ENCODE data around the gene PLAGL2.
"Not testable (repeated sequence)": the region's sequence is repeated elsewhere in the genome, so short reads cannot be mapped to it uniquely, and the experiment has no call there.

Gene PLAGL2

DNA sequence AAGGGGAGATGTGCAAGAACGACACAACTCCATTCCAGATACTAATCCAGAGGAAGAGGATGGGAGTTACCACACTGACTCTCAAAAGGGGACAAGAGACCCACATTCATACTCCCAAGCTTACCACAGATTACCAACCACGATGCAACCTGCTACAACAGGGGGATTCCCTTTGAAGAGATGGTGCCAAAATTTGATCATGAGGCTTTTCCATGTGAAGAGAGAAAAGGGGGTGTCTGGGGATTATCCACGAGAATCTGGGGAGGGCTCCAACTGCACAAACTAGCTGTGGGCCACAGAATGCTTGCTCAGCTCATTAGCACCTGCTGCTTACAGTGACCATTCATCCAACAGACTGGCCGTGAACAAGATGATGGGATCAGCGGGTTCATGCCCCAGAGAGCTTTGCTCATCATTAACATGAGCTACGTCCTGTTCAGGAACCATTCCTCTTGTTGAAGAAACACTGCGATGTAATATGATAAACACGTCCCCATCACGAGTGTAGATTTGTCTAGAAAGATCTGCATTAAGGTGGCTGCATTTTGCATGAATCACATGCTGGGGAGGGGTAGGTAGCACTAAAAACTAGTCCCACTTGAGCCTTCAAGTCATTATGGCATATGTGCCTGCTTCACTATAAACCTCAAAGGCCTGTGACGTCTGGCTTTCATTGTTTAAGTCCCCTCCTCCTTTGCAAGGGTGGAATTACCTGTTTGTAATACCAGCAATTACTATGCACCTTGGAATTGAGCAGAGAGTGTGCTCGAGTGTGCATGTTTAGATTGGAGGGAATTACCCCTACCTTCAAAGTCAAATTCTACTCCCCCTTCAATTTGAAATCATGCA, 4.0 kb downstream of the PLAGL2 start:
- DNase-seq: no peak

DNA sequence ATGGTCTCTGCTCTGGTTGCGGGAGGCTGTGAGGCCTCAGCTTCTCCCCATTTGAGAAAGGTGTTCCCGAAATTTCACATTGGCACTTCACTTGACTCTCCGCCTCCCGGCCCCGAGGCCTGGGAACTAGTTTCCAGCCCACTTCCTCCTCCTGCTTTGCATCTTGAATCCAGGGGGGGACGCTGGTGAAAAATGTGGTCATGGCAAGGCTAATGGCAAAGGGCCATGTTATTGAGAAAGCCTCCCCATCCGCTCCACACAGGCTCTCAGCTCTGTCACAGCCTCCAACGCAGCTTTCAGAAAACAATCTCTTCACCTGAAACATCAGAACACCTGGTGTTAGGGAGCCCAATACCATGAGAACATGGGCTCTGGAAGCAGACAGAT, 5.6 kb downstream of the PLAGL2 start:
- no peak for DNase-seq

DNA sequence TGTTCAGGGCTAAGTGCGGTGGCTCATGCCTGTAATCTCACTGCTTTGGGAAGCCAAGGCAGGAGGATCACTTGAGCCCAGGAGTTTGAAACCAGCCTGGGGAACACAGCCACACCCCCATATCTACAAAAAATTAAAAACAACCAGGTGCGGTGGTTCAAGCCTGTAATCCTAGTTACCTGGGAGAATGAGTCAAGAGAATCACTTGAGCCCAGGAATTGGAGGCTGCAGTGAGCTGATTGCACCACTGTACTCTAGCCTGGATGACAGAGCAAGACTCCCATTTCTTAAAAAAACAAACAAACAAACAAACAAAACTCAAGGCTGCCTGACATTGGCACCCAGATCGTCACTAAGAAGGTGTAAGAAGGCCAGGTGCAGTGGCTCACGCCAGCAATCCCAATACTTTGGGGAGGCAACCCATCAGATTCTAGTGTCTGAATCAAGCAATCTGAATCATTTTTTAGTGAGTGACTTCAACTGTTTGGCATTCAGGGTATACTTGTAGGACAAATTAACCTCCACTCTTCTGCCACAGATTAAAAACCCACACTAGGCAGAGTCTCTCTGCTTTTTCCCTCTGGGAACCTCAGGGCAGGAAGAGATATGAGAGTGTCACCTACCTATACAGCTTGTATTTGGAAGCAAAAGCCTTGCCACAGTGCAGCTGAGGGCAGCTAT, 6.1 kb downstream of the PLAGL2 start:
- no peak for DNase-seq

DNA sequence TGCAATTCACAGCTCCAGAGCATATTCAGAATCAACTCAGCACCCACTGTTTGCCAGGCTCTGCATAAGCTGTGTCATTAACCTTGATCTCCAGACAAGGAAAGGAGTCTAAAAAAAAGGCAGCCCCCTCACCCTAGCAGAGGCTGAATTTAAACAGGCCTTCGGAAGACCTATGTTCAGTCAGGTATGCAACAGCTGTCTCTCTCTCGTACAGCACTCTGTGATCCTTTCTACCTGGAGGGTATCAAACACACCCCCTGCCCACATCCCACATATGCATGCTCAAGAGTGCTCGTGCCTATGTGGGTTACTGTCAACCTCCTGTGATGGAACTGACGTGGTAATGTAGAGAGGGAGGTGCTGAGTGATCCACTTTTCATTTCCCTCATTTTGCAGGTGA, 8.5 kb downstream of the PLAGL2 start:
- no peak for DNase-seq

DNA sequence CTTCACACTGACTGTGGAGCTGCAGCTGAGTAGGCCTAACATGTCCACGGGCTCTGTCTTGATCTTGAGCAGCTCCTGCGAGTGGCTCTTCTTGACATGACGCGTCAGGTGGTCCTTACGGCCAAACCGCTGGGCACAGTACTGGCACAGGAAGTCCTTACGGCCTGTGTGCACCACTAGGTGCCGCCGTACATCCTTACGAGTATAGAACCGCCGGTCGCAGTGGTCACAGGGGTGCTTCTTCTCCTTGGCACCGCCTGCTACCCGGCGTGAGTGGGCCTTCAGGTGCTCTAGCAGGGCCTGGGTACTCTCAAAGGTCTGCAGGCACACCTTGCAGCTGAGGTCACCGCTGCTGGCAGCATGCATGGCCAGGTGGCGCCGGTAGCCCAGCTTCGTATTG, 10.4 kb downstream of the PLAGL2 start:
- not testable (repeated sequence) for DNase-seq

DNA sequence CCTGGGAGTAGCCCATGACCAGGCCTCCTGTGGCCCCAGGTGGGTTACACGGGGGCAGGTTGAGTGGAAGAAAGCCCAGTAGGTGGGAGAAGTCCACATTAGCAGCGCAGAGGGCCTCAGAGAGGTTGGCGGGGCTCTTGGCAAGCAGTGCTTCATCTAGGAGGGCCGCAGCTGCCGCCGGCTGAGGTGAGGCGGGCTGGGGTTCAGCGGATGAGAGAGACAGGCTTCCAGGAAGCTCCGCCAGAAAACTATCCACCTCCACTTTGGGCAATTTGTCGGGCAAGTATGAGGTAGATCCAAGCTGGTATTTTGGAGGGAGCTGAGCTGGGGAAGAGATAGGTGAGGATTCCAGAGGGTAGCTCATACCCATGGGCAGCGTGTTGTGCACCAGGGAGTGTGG, 10.9 kb downstream of the PLAGL2 start:
- DNase-seq: not testable (repeated sequence)

DNA sequence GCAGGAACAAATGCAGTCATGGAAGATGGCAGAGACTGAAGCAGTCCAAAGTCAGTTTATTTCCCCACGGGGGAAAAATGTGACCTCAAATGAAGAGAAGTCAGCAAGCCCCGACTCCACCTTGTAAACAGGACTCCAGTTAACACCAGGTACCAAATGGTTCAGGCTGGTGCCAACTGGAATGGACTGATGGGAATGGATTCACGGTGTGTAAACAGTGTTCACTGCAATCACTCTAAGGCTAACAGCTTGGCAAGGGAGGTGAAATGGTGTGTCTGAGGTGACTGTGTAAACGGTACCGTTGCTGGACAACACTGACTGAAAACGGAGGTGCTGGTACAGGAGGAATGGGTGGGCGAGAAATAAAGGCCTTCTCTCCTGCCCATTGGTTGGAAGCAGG, 12.0 kb downstream of the PLAGL2 start:
- DNase-seq: no peak

DNA sequence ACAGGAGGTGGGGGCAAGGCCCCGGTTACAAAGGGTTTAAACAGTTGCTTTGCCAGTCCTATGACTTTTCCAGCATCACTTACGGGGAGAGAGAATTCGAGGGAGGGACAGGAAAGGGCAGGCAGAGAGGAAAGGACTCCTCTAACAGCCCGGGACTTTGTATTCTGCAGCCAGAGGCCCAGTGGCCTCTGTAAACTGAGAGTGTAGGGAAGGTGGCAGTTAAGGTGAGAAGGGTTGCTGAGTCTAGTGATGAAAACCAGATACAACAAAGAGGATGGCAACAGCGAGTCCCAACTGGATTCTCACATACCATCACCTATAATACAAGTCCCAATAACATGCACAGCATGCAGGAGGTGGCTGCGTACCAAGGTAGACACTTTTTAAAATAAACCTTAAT, 13.5 kb downstream of the PLAGL2 start:
- no peak for DNase-seq

DNA sequence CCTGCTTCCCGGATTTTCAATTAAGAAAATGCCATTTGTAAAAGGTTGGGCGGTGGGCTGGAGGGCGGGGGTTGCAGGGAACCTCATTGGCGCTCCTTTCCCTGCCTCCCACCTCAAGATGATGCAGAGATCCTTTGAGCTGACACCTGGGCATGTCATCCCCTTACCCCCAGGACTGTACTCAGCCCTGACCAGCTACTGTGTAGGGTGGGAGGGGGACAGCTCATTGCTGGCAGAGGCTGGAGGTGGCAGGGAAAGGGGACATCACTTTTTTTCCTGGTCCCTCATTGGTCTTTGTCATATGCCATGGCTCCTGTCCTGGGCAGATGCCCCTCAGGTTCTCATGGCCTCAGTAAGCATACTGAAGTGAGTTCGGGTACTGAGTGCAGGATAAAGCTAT, 14.2 kb downstream of the PLAGL2 start:
- DNase-seq: not testable (repeated sequence)

DNA sequence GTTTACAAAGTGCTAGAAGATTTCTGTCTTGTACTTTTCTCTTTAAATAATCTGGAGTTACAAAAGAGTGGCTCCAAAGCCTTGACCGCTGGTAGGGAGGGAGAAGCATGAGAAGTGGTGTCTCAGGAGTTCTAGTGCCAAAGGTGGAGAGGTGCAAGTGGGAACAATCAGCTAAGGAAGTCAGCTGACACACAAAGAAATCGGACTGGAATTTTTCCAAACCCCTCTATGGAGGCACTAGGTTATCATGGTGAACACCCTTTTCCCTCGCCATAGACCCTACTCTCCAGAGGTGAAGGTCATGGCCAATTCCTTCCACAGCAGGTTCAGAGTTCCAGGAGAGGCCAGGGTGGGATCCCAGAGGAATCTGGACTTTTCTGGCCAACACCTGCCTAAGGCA, 14.8 kb downstream of the PLAGL2 start:
- no peak for DNase-seq

DNA sequence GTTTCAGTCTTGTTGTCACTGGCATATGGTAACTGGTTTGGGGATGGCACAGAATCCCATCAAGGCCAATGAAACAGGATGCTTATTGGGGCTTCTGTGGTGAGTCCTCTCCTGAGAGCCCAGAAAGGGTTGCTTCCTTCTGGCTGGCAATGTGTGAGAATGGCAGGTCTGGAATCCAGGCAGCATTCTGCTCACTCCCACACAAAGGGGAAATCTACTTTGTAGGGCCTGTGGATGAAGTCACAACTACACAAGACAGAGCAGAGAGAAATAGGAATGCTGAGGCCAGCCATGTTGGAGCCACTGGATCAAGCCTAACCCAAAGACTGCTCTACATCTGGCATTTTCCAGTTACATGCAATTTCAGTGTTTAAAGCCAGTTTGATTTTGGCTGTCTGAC, 15.7 kb downstream of the PLAGL2 start:
- no peak for DNase-seq

DNA sequence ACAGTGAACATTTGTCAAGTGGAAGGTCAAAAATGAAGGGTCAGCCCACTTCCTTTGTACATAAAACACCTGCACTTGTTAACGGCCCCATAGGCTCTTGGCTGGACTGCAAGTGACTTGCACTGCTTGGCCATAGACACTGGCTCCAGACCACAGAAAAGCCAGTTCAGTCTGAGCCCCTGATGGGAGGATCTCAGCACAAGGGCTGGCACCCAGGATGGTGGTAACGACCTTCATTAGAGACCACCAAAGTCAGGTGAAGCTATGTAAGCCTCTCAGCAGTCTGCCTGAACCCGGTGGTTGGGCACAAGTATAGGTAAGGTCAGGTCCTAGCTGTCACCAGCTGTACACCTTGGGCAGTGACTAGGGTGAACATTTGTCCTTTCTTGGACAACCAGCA, 16.1 kb downstream of the PLAGL2 start:
- DNase-seq: no peak

DNA sequence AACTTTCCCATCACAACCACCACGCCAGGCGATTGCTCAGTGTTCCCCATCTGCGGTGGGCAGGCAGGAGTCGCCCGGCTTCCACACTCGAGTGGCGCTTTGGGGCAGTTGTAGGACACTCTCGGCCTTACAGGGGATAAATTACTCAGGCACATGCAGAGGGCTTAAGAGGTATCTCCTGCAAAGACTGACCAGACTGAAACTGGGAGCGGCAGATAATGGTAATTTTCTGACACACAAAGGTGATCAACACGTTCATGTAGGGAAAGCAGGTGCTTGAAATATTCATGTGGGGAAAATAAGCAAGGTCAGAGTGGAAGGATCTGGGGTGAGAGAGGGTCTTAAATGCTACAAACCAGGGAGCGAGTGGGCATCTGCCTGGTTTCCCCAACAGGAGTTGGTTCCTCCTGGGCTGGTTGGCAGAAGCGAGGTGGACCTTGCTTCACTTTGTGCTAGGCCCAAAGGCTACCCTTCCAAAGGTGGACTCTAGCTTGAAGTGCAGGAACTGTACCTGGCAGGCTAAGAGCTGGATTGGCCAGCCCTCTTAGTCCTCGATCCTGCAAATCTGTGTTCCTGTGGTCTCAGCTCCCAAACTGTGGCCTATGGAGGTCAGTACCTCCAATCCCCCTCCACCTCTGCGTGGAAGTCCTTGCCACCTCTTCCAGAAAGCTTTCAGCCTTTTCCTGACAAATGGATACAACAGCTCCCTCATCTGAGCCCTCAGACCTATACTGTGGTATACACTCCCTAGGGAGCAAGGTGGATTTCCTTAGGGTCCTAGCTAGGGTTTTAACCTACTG, 16.7 kb downstream of the PLAGL2 start:
- DNase-seq: no peak

DNA sequence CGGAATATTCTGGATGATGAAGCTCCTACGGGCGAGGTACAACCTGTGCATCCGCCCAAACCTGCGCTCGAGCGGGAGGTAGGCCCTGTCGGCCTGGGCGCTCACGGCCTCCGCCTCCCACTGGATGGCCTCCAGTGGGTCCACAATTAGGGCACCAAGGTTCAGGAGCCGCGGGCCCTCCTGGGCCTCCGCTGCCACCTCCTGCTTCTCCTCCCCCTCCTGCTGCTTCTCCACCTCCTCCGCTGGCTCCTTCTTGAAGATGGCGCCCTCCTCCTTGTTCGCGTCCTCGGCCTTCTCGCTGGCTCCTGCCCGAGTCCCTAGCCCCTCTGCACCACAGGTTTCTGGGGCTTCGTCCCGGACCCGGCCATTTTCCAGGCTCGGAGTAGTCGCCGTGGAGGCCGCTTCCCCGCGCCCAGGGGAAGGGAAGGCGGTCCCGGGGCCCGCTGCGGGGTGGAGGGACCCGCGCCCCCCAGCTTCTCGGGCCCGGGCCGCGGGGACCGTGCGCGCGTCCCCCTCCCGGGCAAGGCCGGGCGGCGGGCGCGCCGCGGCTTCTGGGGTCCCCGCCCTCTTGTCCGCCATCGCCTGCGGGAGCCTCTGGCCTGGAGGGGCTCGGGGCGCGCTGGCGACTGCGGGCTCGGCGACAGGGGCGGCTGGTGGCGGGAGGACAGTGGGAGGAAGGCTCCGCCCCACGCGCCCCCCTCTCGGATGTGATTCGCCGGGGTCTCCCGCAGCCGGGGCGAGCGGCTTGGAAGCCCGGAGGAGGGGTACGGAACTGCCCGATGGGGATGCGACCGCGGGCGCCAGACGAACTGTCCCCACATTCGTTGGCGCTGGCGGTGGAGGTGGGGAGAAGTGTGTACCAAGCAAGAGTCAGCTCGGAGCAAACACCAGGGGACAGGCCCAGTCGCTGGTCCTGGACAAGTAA, 17.6 kb downstream of the PLAGL2 start:
- DNase-seq: peak; percentile 42

DNA sequence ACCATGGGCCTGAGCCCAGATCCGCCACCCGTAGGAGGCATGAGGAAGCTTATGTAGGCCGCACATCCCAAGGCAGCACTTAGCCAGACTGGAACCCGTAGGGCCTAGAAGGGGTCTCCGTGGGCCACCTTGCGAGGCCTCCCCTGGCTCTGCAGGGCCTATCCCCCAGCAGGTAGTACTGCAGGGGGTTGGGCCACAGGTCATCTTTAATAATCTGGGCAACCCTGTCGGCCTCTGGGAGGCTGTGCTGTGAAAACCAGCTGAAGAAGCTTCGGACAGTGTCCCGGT, 18.5 kb downstream of the PLAGL2 start:
- no peak for DNase-seq

DNA sequence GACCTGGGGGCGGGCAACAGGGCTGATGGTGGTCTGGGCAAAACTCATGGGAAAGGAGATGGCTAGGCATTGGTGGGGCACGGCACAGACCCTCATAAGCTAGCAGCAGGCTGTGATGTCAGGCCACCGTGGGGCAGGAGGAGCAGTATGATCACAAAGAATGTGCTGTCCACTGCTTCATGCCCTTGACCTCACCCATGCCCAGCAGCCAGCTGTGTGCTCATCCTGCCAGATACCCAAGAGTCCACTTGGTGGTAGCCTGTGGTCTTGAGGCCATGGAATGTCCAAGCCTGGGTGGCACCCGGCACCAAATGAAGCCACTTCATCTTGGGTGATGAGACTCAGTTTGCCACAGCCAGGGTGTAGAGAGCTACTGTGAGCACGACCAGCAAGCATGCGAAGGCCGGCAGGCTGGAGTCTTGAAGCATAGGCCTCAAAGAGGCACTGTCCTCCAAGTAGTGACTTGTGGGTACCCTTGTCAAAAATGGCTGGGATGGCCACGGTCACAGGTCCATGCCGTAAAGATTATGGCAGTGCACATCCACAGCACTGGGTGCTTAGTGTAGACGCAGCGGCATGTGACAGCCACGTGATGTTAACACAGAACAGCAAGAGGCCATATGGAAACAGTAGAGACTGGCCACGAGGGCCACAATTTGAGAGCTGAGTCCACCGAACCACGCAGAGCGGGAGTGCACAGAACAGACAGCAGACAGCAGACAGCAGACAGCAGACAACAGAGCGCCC, 19.0 kb downstream of the PLAGL2 start:
- no peak for DNase-seq

DNA sequence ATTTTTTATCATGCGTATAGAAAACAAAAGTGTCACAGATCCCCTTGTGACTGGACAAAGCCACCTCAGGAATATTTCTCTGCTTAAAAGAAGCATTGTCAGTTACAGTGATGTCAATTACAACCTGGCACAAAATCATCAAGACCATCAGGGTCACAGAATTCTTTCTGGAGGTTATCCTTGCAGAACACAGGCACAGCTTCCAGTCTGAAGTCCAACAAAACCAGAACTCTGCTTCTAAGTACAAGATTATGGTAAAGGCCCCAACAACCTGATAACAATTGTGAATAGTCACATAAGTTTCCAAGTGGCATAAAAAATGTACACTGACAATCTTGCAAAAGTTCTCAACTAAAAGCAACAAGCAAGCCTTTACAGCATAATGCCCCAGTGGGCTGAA, 21.0 kb downstream of the PLAGL2 start:
- no peak for DNase-seq

DNA sequence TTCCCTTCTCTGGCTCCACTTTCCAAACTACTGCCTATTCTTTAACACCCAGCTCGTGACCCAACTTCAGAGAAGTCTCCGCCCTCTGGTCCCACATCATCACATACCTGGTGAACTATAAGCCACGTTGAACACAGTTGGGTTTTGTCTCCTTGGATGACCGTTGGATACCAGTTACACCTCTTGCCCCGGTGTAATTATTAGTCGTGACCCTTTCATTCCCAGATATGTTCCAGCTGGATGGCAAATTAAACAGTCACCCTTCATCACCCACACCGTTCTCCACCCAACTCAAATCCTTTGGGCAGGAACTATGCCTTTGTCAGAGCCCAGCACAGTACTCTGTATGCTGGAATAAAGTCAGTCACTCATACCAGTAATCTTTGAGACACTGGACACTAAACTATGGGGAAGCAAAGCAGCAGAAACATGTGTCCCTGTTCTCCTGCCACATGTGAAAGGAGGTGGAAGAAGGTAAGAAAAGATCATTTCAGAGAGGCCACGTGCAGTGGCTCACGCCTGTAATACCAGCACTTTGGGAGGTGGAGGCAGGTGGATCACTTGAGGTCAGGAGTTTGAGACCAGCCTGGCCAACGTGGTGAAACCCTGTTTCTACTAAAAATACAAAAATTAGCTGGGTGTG, 22.5 kb downstream of the PLAGL2 start:
- DNase-seq: no peak

DNA sequence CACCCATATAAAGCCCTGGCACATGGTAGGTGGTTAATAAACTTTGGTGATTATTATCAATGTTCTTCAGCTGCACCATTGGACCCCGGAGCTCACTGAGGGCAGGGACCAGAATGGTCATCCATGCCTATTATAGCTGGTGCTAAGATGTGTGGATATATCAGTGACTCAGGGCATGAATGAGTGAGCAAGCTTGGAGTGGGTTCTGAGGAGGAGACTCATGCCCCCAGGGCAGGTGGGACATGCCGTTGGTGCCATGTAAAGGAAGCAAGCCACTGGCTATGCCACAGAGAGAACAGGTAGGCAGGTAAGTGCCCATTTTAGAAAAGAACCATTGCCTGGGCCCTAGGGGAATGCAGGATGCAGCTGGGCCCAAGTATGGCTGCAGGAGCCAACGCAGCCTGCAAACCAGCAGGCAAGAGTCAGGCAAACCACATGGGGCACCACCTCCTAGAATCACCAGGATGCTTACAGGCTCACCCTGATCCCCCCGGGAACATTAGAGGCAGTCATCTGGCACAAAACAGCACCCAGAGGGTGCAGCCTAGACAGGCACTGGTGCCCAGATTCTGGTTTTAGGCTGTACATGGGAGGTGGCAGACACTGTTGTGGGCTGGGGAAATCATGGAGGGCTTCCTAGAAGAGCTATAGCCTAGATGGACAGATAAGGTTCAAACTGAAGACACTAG, 23.5 kb downstream of the PLAGL2 start:
- no peak for DNase-seq

DNA sequence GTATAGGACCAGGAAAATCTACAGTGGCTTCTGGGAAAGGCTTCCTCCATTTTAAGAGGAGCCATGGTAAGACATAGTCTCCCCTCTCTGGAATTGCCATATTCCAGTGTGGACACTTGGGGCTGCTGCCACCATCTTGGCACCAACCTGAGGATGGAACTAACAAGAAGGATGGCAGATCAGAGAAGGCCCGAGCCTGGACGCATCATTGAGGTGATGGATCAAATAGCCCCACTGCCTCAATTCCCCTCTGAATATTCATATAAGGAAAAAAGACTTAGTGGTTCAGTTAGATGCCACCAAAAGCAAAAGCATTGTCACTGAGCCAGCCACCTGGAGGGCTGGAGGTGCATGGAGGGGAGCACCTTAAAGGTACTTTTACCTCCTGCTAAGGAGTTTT, 25.9 kb downstream of the PLAGL2 start:
- DNase-seq: no peak

DNA sequence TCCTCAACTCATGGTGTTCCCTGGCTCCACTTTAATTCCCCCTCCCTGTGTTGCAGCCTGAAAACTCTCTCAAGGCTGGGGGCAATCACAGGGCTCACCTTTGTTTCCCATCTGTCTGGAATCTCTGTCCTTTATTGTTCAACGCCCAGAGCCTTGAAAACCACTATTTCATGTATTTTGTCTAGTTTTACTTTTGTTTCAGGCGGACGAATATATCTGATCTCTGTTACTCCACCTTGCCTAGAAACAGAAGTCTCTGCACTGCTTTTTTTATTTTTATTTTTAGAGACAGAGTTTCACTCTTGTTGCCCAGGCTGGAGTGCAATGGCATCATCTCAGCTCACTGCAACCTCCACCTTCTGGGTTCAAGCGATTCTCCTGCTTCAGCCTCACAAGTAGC, 27.6 kb downstream of the PLAGL2 start:
- no peak for DNase-seq

Measured in CD4-positive, alpha-beta T cell treated with Interleukin-17A for 1 hour (primary cell).